ENCODE results near the gene WDR45B. TPM values are rescaled to one million over a fixed set of nuclear protein-coding genes. Genes with fewer than 3 reads are reported as not detected.

The WDR45B gene
- total RNA-seq, 2 experiments from 2014 or later: 42.8 to 43.0 TPM

- ChIA-PET POLR2A (no interaction called here), CTCF (no interaction called here)
- Mint-ChIP-seq H3K4me3 (no peak overlapping the region), H3K36me3 (peaks cover 37% of the 10 kb centered on the region), H3K4me1 (ENCODE audit: low read depth) (peaks cover 19% of the 10 kb centered on the region), H3K9me3 (no peaks in the 10 kb centered on the region), H3K27me3 (no peaks in the 10 kb centered on the region), H3K27ac (no peak overlapping the region)
- intact Hi-C loops (cut with micrococcal nuclease): no loop called here
- DNase-seq: peak; percentile 22
Observed at GRCh38 chr17:82598256-82599119, 49.8 kb downstream of the WDR45B start.

DNA sequence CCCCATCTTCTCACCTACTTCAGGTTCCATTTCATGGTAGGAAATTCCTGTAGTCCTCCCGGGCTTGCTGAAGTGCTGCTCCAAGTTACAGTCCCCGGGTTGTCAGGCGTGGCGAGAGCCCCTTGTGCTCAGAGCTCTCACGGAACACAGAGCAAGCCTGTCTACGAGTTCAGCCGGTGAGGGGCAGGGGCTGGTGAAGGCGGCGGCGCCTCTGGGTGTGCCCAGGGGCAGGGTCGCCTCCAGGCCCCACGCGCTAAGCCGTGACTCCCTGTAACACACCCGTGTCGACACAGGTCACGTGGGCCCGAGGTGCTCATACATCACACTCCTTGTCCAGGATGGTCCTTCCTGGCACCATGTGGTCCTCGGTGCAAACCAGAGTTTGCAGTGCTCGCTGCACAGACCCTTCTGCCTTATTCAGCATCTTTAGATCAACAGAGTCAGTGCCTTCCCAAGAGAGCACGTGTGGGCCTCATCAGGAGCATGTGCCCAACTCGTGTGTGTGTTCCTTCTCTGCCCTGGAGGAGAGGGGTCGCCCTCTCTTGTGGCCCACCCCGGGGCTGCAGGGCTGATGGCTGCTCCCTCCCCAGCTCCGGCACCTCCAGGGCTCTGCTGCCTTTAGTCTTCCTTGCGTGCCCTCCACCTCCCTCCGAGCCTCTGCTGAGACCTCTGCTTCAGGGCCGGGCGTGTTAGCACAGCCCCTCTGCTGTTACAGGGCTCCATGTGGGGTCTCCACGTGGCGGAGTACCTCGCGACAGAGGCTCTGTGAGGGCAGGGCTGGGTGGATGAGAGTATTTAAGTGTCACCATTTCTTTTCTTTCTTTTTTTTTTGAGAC lies 51.2 kb downstream of the WDR45B start:
- no peak for DNase-seq
- no peak overlapping the region for H3K27ac Mint-ChIP-seq
- ChIA-PET POLR2A (no interaction called here), CTCF (no interaction called here)
- H3K36me3 Mint-ChIP-seq: peaks cover 26% of the 10 kb centered on the region
- no peak overlapping the region for H3K4me3 Mint-ChIP-seq
- H3K4me1 Mint-ChIP-seq (ENCODE audit: low read depth): peaks cover 24% of the 10 kb centered on the region
- no peaks in the 10 kb centered on the region for H3K9me3 Mint-ChIP-seq
- intact Hi-C loops (cut with micrococcal nuclease): no loop called here
- no peaks in the 10 kb centered on the region for H3K27me3 Mint-ChIP-seq

DNA sequence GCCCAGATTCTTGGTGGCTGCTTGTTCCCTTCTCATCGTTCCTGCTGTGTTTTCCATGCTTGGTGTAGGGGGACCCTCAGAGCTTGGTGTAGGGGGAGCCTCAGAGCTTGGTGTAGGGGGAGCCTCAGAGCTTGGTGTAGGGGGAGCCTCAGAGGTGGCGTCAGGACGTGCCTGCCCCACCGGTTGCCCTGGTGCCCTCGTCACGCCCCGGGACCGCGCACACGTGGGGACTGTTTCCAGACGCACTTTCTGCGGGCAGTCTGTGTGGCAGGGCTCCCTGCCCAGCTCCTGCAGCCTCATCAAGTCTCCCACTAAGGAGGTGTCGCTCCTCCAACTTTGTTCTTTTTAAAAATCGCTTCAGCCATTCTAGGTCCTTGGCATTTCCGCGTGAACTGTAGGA lies 51.9 kb downstream of the WDR45B start:
- Mint-ChIP-seq H3K27me3 (no peaks in the 10 kb centered on the region), H3K9me3 (no peaks in the 10 kb centered on the region), H3K4me3 (no peak overlapping the region), H3K27ac (no peak overlapping the region), H3K36me3 (peaks cover 19% of the 10 kb centered on the region), H3K4me1 (ENCODE audit: low read depth) (peaks cover 28% of the 10 kb centered on the region)
- DNase-seq: no peak
- CTCF ChIA-PET: no interaction called here
- POLR2A ChIA-PET: no interaction called here
- intact Hi-C loops (cut with micrococcal nuclease): no loop called here

- ChIA-PET CTCF (no interaction called here), POLR2A (no interaction called here)
- Mint-ChIP-seq H3K4me1 (ENCODE audit: low read depth) (peaks cover 28% of the 10 kb centered on the region), H3K9me3 (no peaks in the 10 kb centered on the region), H3K27me3 (no peaks in the 10 kb centered on the region), H3K36me3 (peaks cover 15% of the 10 kb centered on the region), H3K27ac (no peak overlapping the region), H3K4me3 (no peak overlapping the region)
- intact Hi-C loops (cut with micrococcal nuclease): no loop called here
- no peak for DNase-seq
Observed at GRCh38 chr17:82595893-82596292, 52.4 kb downstream of the WDR45B start.

GRCh38 chr17:82594571-82594970 lies 53.7 kb downstream of the WDR45B start:
- Mint-ChIP-seq H3K4me1 (ENCODE audit: low read depth) (peaks cover 28% of the 10 kb centered on the region), H3K27me3 (no peaks in the 10 kb centered on the region), H3K36me3 (peaks cover 14% of the 10 kb centered on the region), H3K9me3 (no peaks in the 10 kb centered on the region), H3K27ac (peak overlapping the region; percentile 23), H3K4me3 (no peak overlapping the region)
- intact Hi-C loops (cut with micrococcal nuclease): no loop called here
- POLR2A ChIA-PET: no interaction called here
- no peak for DNase-seq
- CTCF ChIA-PET: no interaction called here

DNA sequence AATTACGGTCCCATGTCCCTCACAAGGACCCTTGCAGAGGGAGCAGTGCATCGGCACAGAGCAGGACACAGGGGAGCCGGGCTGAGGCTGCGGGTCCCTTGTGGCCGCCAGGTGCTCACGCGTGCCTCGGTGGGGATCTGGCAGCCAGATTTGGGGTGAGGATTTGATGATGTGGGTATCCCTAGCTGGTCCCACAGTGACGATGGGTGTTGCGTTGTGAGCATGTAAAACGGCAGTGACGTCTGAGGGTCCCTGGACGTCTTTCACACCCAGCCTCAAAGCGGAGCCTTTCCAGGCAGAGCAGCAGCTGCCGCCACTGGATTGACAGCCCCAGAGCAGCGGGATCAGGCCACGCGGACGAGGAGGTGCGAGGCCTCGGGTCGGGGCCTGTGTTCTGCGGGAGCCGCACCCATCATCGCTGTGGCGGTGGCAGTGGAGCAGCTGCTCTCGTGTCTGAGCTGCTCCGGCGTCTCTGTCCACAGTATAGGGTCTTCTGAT lies 54.6 kb downstream of the WDR45B start:
- POLR2A ChIA-PET: no interaction called here

GRCh38 chr17:82592767-82593589 lies 55.3 kb downstream of the WDR45B start:
- Mint-ChIP-seq H3K27ac (peak overlapping the region; percentile 49), H3K36me3 (peaks cover 14% of the 10 kb centered on the region), H3K4me3 (peak overlapping the region; percentile 62), H3K9me3 (no peaks in the 10 kb centered on the region), H3K4me1 (ENCODE audit: low read depth) (peaks cover 28% of the 10 kb centered on the region), H3K27me3 (no peaks in the 10 kb centered on the region)
- CTCF ChIA-PET: no interaction called here
- intact Hi-C loops (cut with micrococcal nuclease): no loop called here
- DNase-seq: peak; percentile 72
- POLR2A ChIA-PET: no interaction called here

More for the DNA sequence above, 54.6 kb downstream of the WDR45B start:
- Mint-ChIP-seq H3K27ac (peak overlapping the region; percentile 67), H3K4me1 (ENCODE audit: low read depth) (peaks cover 28% of the 10 kb centered on the region), H3K36me3 (peaks cover 14% of the 10 kb centered on the region), H3K4me3 (peak overlapping the region; percentile 62), H3K27me3 (no peaks in the 10 kb centered on the region), H3K9me3 (no peaks in the 10 kb centered on the region)
- no peak for DNase-seq
- intact Hi-C loops (cut with micrococcal nuclease): no loop called here
- CTCF ChIA-PET: no interaction called here

GRCh38 chr17:82592289-82592766 lies 55.9 kb downstream of the WDR45B start:
- peaks cover 28% of the 10 kb centered on the region for H3K4me1 Mint-ChIP-seq (ENCODE audit: low read depth)
- intact Hi-C loops (cut with micrococcal nuclease): no loop called here
- H3K9me3 Mint-ChIP-seq: no peaks in the 10 kb centered on the region
- no peaks in the 10 kb centered on the region for H3K27me3 Mint-ChIP-seq
- peaks cover 15% of the 10 kb centered on the region for H3K36me3 Mint-ChIP-seq
- H3K4me3 Mint-ChIP-seq: no peak overlapping the region
- DNase-seq: no peak
- POLR2A ChIA-PET: no interaction called here
- H3K27ac Mint-ChIP-seq: peak overlapping the region; percentile 49
- CTCF ChIA-PET: no interaction called here

GRCh38 chr17:82590881-82591539 lies 57.2 kb downstream of the WDR45B start:
- ChIA-PET POLR2A (no interaction called here), CTCF (no interaction called here)
- peak overlapping the region; percentile 49 for H3K27ac Mint-ChIP-seq
- H3K36me3 Mint-ChIP-seq: peaks cover 21% of the 10 kb centered on the region
- no peaks in the 10 kb centered on the region for H3K27me3 Mint-ChIP-seq
- intact Hi-C loops (cut with micrococcal nuclease): no loop called here
- H3K9me3 Mint-ChIP-seq: no peaks in the 10 kb centered on the region
- DNase-seq: no peak
- H3K4me1 Mint-ChIP-seq (ENCODE audit: low read depth): peaks cover 34% of the 10 kb centered on the region
- no peak overlapping the region for H3K4me3 Mint-ChIP-seq

- ChIA-PET CTCF (no interaction called here), POLR2A (no interaction called here)
- H3K4me1 Mint-ChIP-seq (ENCODE audit: low read depth): peaks cover 36% of the 10 kb centered on the region
- no peak overlapping the region for H3K27ac Mint-ChIP-seq
- H3K9me3 Mint-ChIP-seq: no peaks in the 10 kb centered on the region
- no peak overlapping the region for H3K4me3 Mint-ChIP-seq
- intact Hi-C loops (cut with micrococcal nuclease): no loop called here
- H3K27me3 Mint-ChIP-seq: no peaks in the 10 kb centered on the region
- peaks cover 25% of the 10 kb centered on the region for H3K36me3 Mint-ChIP-seq
- DNase-seq: no peak
Observed at GRCh38 chr17:82590216-82590615, 58.0 kb downstream of the WDR45B start.

GRCh38 chr17:82589851-82590180 lies 58.4 kb downstream of the WDR45B start:
- no peaks in the 10 kb centered on the region for H3K9me3 Mint-ChIP-seq
- H3K4me1 Mint-ChIP-seq (ENCODE audit: low read depth): peaks cover 34% of the 10 kb centered on the region
- H3K36me3 Mint-ChIP-seq: peaks cover 26% of the 10 kb centered on the region
- no peak overlapping the region for H3K27ac Mint-ChIP-seq
- H3K4me3 Mint-ChIP-seq: no peak overlapping the region
- POLR2A ChIA-PET: no interaction called here
- no peak for DNase-seq
- no peaks in the 10 kb centered on the region for H3K27me3 Mint-ChIP-seq
- CTCF ChIA-PET: no interaction called here
- intact Hi-C loops (cut with micrococcal nuclease): no loop called here

All from activated CD4-positive, alpha-beta memory T cell treated with anti-CD3 and anti-CD28 coated beads for 36 hours (primary cell).